ENCODE measurements around the gene LGALS3BP.
A peak's percentile ranks its signal among the peaks of the same experiment; 100 is the strongest.

Gene LGALS3BP

DNA sequence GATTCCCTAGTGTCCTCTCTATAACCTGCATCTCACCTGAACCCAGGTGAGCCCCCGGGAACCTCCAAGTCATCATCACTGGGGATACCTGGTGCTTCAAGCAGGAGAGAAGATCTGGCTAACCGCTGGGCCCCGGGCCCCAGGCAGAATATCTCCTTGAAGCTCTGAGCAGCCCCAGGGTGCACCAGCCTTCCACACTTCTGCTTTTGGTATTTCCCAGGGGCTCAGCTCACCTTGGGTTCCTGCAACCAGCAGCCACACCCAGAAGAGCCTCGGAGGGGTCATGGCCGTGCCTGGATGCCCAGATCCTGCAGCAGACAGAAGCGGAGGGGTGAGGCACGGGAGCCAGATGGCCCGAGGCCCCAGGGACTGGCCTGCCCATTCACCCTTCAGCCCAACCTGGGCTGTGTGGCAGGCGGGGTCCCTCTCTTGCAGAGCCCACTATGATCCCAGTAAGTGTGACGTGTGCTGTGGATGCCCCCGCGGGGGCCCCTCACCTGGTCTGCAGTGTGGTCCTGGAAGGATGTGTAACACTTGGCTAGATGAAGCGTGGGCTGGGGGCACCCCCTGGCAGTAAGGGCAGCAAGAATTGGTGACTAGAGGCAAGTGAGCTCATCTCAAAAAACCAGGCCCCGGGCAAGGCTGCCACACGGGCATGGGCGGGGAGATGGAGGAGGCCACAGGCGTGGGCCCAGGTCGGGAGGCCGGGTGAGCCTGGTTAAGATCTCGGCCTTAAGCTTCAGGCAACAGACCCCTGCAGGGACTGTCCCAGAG, 2.6 kb downstream of the LGALS3BP start:
- Histone ChIP-seq H3F3A (ENCODE audit: insufficient read depth, low read length) (no peaks in the 10 kb centered on the region), H3K9ac (ENCODE audit: low read length) (no peak overlapping the region), H3K36me3 (ENCODE audit: insufficient read depth, low read length) (no peaks in the 10 kb centered on the region), H3K9me2 (ENCODE audit: low read depth, low read length) (no peaks in the 10 kb centered on the region), H3K27me3 (ENCODE audit: insufficient read depth, low read length) (no peaks in the 10 kb centered on the region; the same call in 1 of the 2 replicates), H3K79me2 (ENCODE audit: insufficient read depth, low read length) (no peaks in the 10 kb centered on the region), H3K27ac (ENCODE audit: low read depth, low read length, poor library complexity, severe bottlenecking) (no peak overlapping the region), H3K4me2 (ENCODE audit: low read length) (no peak overlapping the region), H3K4me1 (ENCODE audit: insufficient read depth, low read length, severe bottlenecking) (peaks cover 10% of the 10 kb centered on the region), H3K4me3 (ENCODE audit: low read depth, low read length, poor library complexity, severe bottlenecking) (no peak overlapping the region), H3K9me3 (ENCODE audit: low read length) (no peaks in the 10 kb centered on the region), H4K20me1 (ENCODE audit: insufficient read depth, low read length) (no peaks in the 10 kb centered on the region), H2AFZ (ENCODE audit: low read length) (no peak overlapping the region)
- TF ChIP-seq EZH2 (IDR thresholded peaks at IDR 0.05; ENCODE audit: borderline replicate concordance, low read length), result no peak
- TF ChIP-seq, protein P1, sequence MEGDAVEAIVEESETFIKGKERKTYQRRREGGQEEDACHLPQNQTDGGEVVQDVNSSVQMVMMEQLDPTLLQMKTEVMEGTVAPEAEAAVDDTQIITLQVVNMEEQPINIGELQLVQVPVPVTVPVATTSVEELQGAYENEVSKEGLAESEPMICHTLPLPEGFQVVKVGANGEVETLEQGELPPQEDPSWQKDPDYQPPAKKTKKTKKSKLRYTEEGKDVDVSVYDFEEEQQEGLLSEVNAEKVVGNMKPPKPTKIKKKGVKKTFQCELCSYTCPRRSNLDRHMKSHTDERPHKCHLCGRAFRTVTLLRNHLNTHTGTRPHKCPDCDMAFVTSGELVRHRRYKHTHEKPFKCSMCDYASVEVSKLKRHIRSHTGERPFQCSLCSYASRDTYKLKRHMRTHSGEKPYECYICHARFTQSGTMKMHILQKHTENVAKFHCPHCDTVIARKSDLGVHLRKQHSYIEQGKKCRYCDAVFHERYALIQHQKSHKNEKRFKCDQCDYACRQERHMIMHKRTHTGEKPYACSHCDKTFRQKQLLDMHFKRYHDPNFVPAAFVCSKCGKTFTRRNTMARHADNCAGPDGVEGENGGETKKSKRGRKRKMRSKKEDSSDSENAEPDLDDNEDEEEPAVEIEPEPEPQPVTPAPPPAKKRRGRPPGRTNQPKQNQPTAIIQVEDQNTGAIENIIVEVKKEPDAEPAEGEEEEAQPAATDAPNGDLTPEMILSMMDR (IDR thresholded peaks at IDR 0.05; ENCODE audit: low read length), result no peak

DNA sequence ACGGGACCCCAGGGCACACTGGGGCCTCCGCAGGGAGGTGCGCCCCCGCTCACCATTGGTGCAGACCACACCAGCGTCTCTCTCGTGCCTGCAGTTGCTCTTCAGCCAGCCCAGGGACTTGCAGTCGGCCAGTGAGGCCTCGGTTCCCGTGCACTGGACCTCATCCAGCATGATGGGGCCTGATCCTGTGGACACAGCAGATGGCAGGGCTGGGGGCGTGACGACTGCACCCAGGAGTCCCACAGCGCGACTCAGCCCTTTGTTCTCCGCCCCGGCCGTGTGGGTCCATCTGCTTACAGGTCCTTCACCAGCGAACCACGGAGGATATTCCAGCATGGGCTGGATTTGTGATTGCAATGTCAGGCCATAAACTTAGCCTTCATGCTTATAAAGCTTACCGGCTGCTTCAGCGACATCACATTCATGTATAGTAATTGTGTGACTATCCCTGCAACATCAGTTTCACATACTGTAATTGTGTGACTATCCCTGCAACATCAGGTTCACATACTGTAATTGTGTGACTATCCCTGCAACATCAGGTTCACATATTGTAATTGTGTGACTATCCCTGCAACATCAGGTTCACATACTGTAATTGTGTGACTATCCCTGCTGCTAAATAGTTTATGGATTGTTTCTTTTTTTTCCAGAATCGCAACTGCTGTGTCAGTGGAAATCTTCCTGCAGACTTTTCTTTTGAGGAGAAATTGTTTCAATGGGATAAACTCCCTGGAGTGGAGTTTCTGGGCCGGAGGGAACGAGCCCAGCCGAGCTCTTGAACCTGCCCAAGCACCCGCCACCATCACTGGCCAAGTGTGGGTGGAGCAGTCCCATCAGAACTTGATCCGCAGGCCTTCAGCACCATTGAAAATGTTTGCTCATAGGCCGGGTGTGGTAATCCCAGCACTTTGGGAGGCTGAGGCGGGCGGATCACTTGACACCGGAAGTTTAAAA, 4.8 kb downstream of the LGALS3BP start:
- Histone ChIP-seq H3K79me2 (ENCODE audit: insufficient read depth, low read length) (no peaks in the 10 kb centered on the region), H3K27ac (ENCODE audit: low read depth, low read length, poor library complexity, severe bottlenecking) (peak overlapping the region; percentile 50)

More for the DNA sequence above, 4.8 kb downstream of the LGALS3BP start:
- Histone ChIP-seq H3K9me3 (ENCODE audit: low read length) (no peaks in the 10 kb centered on the region), H3K9me2 (ENCODE audit: low read depth, low read length) (no peaks in the 10 kb centered on the region), H3K4me2 (ENCODE audit: low read length) (peak overlapping the region; percentile 68), H3K4me3 (ENCODE audit: low read depth, low read length, poor library complexity, severe bottlenecking) (peak overlapping the region; percentile 58), H2AFZ (ENCODE audit: low read length) (peak overlapping the region; percentile 89; the same call in 1 of the 2 replicates), H3K4me1 (ENCODE audit: insufficient read depth, low read length, severe bottlenecking) (peaks cover 10% of the 10 kb centered on the region), H3K27me3 (ENCODE audit: insufficient read depth, low read length) (no peaks in the 10 kb centered on the region; the same call in 1 of the 2 replicates), H4K20me1 (ENCODE audit: insufficient read depth, low read length) (no peaks in the 10 kb centered on the region), H3F3A (ENCODE audit: insufficient read depth, low read length) (no peaks in the 10 kb centered on the region), H3K36me3 (ENCODE audit: insufficient read depth, low read length) (no peaks in the 10 kb centered on the region), H3K9ac (ENCODE audit: low read length) (peak overlapping the region; percentile 59)
- TF ChIP-seq, protein P1 (IDR thresholded peaks at IDR 0.05; ENCODE audit: low read length), result no peak
- no peak for TF ChIP-seq EZH2 (IDR thresholded peaks at IDR 0.05; ENCODE audit: borderline replicate concordance, low read length)

All from OCI-LY1 (cell line).